HG03095 (cell line): ENCODE data around the gene GRK3.
"Not testable (repeated sequence)": the region's sequence is repeated elsewhere in the genome, so short reads cannot be mapped to it uniquely, and the experiment has no call there.

Experiments used
- ATAC-seq: cut with Tn5 transposase; IDR thresholded peaks from one replicate; pipeline ENCODE4 v1.9.1; 2021; ENCODE audit warnings: moderate library complexity; ENCODE audit not compliant: unreplicated experiment

Gene GRK3

GRCh38 chr22:25548866-25549464 lies 15.5 kb upstream of the GRK3 start:
- ATAC-seq = no peak

- no peak for ATAC-seq
These were observed 13.1 kb upstream of the GRK3 start for GRCh38 chr22:25551396-25551795.

DNA sequence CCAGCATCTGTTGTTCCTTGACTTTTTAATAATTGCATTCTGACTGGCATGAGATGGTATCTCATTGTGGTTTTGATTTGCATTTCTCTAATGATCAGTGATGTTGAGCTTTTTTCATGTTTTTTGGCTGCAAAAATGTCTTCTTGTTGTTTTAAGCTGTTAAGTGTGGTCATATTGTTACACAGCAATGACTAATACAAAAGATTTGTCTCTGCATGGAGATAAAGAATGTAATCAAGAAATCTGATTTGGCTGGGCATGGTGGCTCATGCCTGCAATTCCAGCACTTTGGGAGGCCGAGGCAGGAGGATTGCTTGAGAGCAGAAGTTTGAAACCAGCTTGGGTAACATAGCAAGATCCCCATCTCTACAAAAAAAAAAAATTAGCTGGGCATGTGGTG lies 12.1 kb upstream of the GRK3 start:
- not testable (repeated sequence) for ATAC-seq

- no peak for ATAC-seq
These were observed 11.3 kb upstream of the GRK3 start for GRCh38 chr22:25553131-25553530.

DNA sequence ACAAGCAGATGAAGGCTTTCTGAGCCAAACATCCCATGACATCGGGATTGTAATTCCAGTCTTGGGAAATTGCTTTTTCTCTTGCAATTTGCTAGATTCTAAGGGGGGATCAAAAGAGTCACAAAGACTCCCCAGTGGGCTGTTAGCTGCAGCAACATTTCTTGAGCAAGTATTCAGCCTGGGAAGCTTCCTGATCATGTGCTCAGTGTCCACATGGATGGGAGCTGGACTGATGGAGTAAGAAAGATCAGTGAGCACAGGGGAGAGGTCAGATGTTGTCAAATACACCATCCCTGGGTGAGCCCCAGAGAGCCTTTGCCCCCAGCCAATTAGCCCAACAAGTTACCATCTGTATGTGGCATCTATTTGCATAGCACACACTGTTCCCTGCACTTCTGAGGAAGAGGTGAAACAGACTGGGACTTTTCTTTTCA lies 10.2 kb upstream of the GRK3 start:
- ATAC-seq = no peak

DNA sequence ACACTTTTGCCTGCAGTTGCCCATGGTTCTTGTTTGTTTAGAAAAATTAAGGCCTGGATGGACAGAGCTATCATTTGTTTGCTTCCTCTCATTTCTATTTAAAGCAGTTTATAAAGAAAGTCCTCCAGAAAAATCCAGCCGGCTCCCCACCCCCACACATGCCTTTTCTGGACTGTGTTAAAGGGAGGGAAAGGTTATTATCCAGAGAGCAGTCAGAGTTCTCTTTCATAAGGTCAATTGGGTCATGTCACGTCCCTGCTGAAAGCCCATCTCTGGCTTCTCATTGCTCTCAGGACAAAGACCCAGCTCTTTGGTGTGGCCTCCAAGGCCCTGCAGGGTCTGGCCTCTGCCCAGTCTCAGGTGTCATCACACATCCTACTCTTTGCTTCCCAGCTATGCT lies 9.8 kb upstream of the GRK3 start:
- ATAC-seq = no peak

GRCh38 chr22:25555586-25555985 lies 8.9 kb upstream of the GRK3 start:
- ATAC-seq = no peak

DNA sequence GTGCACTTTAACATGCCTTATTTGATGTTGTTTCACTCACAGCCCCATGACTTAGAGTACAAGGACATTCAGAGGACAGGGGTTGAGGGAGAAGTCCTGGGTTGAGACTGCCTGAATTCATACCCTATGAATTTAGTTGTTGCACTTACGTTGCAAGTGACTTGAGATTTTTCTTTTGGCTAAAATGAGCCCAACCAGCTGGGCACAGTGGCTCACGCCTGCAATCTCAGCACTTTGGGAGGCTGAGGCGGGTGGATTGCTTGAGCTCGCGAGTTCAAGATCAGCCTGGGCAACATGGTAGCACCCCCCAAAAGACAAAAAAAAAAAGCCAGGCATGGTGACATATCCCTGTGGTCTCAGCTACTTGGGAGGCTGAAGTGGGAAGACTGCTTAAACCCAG lies 7.3 kb upstream of the GRK3 start:
- no peak for ATAC-seq

DNA sequence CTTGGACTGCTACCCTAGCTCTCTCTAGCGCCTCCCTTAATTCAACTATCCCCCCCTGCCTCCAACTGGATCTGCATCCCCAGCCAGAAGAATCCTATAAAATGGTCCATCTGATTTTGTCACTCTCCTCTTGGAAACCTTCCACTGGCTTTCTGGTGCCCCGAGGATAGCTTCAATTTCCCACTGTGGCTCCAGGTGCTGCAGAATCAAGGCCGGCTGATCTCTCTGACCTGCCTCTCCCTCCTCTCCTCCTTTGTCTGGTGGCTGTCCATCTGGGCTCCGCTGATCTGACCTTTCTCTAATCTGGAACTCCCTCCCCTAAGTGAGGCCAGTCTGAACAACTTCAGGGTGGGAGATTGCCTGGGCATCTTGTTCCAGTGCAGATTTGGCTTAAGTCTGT lies 6.1 kb upstream of the GRK3 start:
- no peak for ATAC-seq

DNA sequence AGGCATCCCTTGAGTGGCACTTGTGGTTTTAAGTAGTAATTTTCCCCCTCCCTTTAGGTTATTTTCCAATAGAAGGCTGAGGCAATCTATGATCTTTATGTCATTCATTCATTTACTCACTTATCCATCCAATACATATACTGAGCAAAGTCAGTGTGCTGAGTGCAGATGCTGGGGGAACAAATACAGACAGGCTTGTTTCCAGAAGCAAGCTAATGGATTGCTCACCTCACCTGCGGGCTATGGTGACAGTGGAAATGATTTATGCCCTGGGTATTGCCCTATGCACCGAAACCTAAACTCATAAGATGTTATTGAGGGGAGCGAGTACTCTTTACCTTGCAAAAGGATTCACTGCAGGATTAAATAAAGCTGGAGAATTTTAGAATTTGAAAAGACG lies 4.6 kb upstream of the GRK3 start:
- not testable (repeated sequence) for ATAC-seq

DNA sequence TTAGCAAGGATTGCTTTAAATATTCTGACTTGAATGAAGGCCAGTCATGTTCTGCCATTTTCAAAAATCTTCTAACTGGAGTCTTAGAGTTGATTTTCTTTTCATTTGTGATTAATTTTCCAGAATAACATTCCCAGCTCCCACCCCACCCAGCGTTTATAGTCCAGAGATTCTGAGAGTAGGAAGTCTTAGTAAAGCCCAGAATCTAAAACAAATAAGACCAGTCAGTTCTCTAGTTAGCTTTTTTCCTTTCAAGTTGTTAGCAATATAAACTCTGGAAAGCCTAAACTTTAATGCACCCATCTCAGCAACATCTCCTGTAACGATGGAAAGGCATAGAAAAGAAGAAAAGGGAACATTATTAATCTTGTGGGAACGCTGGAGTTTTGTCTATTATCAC lies 3.3 kb upstream of the GRK3 start:
- ATAC-seq = not testable (repeated sequence)

GRCh38 chr22:25561927-25562326 lies 2.5 kb upstream of the GRK3 start:
- ATAC-seq = not testable (repeated sequence)

- not testable (repeated sequence) for ATAC-seq
These were observed 1.3 kb upstream of the GRK3 start for GRCh38 chr22:25562966-25563760.

GRCh38 chr22:25563761-25564319 lies 635 bp upstream of the GRK3 start:
- peak; percentile 17 for ATAC-seq

- ATAC-seq = peak; percentile 9
These were observed 653 bp downstream of the GRK3 start for GRCh38 chr22:25564979-25565677.

GRCh38 chr22:25566186-25566897 lies 1.9 kb downstream of the GRK3 start:
- no peak for ATAC-seq

DNA sequence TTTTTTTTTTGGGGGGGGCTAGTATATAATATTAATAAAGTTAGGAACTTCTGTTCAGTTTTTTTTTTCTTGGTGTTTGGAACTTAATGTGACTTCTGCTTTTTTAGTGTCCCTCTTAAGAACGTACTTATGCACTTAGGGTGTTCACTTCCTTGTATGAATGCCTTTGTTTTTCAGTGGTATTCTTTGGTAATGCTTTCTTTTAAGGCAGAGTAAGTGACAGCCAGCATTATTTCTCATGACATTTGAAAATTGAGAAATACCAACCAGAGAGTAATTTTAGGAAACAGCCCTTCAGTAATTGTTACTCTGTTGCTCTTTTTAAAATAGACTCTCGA lies 2.4 kb downstream of the GRK3 start:
- ATAC-seq = no peak

DNA sequence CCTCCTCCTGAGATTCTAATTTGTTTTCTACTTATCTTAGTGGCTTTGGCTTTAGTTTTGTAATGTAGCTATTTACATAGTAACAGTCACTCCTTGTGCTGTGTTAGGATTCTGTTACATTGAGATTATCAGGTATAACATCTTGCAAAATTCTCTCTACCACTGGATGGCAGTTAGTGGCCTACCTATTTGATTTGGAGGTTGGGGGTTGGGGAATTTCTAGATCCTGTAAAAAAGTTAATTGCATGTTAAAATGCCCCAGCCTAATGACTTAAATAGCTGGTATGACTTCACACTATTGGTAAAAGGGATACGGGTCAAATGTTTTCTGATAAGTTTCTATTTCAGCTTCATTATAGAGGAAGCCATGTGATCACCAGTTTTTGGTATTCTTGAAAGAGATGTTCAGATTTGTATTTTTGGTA lies 2.8 kb downstream of the GRK3 start:
- ATAC-seq = no peak

GRCh38 chr22:25568066-25568465 lies 3.6 kb downstream of the GRK3 start:
- not testable (repeated sequence) for ATAC-seq

DNA sequence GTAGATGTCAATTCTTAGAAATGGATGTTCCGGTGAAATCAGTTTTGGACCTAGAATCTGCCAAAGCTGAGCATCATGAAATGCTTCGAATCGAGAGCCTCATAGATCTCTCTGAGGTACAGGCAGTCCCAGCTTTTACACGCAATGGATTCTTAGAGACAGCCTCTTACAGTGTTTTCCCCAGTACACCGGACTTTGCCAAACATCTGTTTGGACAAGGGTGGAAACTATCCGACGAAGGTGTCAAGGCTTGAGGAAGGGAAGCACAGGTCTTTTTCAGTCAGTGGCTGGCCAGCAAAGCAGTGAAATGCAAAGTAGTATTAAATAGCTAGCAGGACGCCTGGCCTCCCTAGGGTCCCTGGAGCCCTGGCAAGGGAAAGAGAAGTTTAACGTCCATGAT lies 4.9 kb downstream of the GRK3 start:
- no peak for ATAC-seq

GRCh38 chr22:25569983-25570382 lies 5.5 kb downstream of the GRK3 start:
- ATAC-seq = no peak
